NAMALWA (cell line): ENCODE results near the gene LOXL3.

Experiments
- DNase-seq: peaks from one replicate; pipeline ENCODE4 v3.0.0-alpha.2; 2015; ENCODE audit warnings: low spot score

LOXL3 gene

DNA sequence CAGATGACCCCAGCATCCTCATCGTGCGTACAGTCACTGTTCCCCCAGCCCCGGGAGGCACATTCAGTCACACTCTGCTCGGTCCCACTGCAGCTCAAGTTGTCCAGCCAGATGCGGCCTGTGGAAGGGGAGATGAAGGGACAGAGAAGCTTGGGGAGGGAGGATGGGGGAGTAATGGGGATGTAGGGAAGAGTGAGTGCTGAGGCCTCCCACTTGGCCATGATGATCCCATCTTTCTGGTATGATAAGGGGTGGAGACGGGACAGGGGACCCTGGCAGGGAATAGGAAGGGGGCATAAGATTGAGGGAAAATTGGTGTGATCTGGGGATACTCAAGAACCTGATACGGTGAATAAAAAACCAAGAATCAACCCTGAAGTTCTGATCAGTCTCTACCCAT lies 3.5 kb downstream of the LOXL3 start:
- no peak for DNase-seq

DNA sequence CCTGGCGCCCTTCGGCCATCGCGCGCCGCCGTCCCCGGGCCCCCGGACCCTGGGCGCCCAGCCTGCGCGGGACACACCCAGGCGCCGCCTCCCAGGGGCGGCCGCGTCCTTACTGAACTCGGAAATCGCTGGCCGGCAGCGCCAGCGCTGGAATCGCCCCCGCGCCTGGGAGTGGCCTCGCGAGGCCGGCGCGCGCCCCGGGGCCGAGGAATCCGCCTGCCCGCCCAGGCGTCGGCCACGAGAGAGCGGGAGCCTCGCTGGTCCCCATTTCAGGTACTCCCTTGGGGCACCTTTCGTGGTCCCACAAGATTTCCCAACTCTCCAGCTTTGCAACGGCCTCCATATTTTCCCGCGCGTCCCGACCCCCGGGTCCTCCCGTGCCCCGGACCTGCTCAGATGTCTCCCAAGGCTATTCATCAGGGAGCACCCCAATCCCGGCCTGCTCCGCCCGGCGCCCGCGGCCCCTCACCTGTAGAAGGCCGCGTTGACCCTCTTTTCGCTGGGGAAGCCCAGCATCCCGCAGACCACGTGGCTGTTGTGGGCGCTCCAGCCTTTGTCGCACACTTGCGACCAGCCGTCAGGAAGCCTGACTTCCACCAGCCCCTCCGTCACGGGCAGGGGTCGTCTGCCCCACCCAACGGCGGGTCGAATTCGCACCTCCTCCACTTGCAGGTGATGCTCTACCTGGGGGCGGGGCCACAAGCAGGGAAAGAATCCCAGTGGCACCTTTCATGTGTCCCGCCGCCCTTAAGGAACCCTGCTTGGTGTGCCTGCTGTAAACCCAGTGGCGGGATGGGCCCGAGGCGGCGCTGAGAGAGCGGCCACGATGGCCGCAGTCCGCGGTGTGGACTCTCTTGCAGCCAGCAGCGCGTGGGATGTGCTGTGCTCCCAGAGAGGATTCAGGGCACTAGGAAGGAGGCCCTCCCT lies 4.6 kb downstream of the LOXL3 start:
- DNase-seq: no peak

DNA sequence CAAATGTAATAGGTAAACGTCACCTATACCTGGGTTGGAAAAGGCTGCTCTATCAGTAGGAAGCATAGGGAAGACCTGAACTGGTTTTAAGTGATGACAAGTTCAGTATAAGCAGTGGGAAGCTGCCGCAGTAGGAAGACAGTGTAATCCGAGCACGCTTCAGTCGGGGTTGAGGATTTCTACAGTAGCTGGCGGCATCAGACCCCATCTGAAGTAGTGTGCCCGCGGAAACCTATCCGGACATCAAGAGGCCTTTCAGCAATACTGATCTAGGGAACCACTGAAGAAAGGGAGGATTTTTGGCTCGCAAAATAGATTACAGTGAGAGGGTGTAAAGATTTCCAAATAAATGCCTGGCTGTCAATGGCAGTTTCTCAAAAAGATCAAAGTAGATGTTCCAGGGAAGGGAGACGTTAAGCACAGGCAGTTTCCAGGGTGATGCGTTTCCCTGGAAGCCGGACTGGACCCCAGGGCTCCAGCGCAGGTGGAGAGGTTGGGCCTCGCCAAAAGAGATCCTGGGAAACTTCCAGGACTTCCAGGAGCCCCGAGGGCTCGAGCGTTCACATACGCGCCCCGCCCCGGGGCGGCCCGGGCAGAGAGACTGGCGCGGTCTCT lies 5.3 kb downstream of the LOXL3 start:
- DNase-seq: no peak

DNA sequence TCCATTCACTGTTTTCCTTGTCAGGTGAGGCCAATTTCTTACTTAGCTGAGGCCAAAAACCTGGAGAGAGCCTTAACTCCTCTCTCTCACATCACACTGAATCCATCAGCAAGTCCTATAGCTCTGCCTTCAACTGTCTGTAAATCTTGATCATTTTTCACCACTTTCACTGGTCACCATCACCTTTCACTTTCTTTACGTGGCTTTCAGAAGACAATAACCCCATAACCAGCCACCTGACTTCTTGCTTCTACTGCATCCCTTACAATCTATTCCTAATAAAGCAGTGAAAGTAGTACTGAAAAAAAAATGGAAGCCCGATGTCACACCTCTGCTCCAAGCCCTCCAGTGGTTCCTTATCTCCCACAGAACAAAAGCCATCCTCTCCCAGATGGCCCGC lies 7.7 kb downstream of the LOXL3 start:
- no peak for DNase-seq

DNA sequence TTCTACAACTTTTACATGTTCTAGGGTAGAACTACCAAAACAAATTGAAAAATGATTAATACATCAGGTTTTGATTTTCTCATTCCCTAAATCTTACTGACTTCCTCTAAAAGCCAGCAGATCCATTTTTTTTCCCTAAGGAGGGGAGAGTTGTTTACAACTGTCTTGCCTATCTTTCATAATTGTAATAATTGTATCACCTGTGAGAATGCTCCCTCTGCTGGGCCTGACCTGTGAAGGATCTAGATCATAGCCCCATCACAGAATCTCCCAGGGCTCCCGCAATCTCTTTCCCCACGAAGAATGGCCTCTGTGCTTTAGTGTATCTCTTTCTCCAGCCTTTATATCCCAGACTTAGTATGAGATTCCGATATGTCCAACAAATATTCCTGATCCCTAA lies 9.1 kb downstream of the LOXL3 start:
- no peak for DNase-seq

DNA sequence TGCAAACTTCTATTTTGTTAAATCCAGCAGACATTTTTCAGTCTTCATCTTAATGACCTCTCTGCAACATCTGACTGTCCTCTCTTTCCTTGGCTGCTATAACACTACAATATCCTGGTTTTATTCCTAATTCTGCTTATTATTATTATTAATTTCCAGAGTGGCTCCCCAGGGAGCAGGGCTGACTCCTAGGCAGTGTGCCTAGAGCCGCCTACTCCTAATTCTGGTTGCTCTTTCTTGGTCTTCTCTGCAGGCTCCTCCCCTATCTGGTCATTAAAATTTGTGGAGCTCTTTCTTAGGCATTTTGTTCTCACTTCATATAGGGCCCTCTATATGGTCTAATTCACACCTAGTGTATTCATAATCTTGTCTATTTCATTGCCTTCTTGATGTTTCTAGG lies 10.8 kb downstream of the LOXL3 start:
- DNase-seq: no peak

DNA sequence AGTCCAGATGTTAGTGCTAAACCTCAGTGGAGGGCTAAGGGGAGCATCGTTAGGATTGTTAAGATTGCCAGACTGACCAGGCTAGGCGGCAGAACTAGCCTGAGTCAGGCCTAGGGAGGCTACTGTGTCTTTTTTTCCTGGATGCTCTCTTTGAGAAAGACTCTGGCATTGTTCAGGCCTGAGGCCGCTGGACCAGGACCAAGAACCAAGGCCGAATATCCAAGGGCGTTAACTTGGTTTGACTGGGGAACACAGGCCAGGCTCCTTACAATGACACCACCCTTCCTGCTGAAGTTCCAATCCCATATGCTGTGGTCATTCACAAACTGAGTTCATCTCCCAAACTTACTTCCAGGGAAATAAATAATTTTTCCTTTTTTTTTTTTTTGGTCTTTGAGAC lies 13.5 kb downstream of the LOXL3 start:
- DNase-seq: no peak

DNA sequence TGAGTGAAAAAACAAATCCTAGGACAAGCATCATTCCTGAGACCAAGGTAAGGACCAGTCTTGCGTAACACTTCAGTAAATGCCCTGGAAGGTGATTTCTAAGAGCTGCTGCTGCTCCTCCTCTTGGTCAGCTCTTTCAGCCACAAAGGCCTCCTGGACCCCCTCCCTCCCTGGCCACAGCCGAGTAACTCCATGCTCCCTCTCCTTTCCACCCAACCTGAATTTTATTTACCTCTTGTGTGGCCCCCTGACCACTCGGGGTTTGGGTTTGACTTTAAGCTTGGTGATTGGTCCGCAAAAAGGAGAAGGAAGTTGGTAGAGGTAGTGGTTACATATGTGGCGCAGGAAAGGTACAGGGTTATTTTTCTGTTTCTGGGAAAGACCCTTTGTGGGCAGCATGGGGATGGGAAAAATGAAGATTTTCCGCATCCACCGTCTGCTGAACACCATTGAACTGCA lies 14.8 kb downstream of the LOXL3 start:
- no peak for DNase-seq

DNA sequence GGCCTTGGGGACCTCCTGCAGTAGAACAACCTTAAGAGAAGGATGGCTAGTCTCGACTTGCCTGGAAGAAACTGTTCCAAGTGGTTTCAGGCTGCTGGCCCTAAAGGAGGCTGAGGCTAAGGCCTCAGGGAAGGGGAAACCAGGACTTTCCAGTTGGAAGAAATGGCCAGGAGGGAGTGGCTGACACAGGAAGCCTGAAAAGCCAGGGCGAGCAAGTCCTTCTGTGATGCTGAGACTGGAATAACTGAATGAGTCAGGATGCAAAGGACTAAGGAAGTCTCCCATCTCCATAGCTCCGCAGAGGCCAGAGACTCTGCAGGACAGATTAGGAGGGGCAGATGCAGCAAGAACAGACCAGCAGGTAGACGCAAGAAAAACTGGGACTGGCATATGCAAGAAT lies 16.6 kb downstream of the LOXL3 start:
- DNase-seq: no peak

DNA sequence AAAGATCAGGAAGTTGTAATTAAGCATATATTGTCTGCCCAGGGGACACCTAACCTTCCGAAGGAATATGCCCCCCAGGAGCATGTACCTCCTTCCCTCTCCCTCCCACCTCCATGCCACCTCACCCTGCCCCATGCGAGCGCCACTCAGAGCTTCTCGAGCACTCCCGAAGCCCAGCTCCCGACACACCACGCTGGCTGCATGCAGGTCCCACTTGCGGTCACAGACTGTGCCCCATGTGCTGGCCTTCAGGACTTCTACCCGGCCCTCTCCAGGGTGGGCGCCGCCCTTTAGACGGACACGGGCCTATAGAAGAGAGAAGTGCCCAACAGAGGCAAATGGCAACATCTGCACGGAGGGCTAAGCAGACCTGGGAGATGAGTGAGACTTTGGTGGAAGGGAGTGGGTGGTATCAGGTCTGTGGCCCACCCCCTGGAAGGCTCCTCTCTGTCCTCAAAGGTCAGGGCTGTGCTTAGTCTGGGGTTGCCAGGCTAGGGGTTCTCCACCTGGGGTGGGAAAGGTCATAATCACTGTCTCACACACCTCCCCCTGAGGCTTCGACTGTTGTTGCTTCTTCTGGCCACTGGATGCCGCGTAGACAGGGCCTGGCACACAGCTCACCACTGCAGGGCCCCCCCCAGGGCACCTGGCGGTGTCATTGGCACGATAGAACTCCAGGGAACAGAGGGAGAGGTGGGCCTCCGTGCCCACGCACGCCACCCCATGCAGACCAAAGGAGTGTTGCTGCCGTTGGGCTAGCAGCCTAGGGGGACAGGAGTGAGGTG lies 17.4 kb downstream of the LOXL3 start:
- no peak for DNase-seq

DNA sequence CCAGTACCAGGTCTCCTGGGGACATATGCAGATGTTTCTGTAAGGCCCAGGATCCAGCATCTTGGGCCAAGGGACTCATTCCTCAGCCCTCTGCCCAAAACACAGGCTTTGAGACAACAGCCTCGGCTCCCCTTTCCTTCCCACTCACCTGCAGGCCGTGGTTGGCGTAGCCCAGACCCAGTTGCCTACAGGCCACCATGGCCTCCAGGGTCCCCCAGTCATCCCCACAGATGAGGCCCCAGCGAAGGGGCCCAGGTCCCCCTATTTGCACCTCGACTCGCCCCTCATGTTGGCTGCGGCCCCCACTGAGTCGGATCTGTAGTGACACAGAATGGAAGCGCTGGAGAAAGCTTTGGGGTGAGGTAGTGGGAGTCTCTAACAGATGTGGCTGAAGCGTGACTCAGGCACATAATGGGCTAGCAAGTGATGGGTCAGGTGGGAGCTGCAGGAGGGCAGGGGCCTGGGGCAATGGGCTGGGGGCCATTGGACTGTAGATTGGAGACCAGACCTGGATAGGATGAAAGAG lies 18.2 kb downstream of the LOXL3 start:
- no peak for DNase-seq

DNA sequence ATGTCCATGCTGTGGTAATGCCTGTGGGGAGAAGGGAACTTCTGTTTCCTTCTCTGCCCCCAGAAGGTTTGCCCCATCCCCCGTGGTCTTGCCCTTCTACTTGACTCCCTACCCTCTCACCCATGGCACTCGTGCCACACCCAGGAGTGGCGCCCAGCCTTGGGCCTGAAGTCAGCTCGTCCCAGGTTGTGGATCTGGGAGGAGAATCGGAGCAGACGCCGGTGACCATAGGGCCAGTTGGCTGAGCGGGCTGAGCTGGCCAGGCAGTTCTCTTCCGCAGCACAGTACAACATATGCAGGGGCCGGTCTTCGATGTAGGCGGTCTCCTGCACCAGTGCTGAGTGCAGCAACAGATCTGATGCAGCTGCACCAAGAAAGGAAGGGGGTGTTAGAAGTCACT lies 19.3 kb downstream of the LOXL3 start:
- no peak for DNase-seq

DNA sequence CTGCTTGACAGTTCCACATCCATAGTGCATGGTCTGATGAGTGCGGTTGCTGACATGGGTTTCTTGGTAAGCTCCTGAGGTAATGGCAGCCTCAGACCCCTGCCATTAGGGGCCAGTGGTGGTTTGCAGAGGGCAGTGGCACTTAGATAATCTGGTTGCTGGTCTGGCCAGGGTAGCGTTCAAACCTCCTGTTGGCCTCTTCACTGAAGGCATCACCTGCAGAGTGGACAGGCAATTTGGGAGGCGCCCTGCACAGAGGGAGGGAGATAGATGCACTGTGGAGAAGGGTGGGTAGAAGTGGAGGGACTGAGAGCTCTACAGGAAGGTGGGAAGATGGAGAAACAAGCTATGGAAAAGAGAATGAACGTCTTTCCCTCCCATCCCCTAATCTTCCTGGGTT lies 20.3 kb downstream of the LOXL3 start:
- no peak for DNase-seq

DNA sequence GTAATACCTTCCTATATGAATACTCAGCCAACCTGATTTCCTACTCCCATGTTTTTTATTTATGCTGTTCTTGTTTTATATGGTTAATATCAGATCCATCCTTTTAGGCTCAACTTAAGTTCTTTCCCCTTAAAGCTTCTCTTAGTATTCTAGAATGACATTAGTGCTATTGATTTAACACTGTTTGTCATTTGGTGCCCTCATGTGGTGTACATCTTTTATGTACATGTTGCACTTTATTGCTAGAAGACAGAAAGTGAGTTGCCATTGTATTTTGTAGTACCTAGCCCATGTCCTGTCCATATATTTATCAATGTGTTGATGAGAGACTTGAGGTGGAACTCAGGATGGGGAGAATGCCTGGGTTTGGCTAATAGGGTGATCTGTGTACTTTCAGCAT lies 21.5 kb downstream of the LOXL3 start:
- DNase-seq: peak; percentile 71

DNA sequence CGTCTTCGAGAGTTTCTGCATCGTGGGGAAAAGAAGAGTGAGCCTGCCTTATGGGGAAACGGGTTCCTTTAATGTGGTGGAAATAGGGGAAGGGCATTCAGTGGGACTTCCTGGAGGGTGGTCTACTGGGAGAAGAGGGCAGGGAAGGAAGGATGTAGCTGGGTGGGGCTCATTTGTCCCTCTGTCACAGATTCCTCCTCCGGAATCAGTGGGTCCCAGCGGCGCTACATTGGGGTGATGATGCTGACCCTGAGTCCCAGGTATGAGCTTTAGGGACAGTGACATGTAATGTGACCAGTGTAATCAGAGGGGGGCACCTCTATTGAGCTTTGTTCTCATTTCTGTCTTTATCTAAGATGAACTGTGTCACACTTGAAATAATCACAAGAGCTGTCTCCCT lies 22.1 kb downstream of the LOXL3 start:
- DNase-seq: no peak

DNA sequence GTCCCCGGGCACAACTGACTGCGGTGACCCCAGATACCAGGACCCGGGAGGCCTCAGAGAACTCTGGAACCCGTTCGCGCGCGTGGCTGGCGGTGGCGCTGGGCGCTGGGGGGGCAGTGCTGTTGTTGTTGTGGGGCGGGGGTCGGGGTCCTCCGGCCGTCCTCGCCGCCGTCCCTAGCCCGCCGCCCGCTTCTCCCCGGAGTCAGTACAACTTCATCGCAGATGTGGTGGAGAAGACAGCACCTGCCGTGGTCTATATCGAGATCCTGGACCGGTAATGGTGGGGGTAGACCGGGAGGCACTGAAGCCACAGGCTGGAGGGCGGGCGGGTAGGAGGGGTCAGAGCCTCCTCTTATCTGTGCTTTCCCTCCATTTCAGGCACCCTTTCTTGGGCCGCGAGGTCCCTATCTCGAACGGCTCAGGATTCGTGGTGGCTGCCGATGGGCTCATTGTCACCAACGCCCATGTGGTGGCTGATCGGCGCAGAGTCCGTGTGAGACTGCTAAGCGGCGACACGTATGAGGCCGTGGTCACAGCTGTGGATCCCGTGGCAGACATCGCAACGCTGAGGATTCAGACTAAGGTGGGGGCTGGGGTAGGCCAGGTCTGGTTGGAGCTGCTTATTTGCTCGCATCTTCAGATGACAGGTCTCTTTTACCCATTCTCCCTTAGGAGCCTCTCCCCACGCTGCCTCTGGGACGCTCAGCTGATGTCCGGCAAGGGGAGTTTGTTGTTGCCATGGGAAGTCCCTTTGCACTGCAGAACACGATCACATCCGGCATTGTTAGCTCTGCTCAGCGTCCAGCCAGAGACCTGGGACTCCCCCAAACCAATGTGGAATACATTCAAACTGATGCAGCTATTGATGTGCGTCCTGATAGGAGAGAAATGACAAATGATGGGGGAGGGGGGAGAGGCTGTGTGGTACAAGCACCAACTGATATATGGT lies 23.2 kb downstream of the LOXL3 start:
- peak; percentile 55 for DNase-seq

DNA sequence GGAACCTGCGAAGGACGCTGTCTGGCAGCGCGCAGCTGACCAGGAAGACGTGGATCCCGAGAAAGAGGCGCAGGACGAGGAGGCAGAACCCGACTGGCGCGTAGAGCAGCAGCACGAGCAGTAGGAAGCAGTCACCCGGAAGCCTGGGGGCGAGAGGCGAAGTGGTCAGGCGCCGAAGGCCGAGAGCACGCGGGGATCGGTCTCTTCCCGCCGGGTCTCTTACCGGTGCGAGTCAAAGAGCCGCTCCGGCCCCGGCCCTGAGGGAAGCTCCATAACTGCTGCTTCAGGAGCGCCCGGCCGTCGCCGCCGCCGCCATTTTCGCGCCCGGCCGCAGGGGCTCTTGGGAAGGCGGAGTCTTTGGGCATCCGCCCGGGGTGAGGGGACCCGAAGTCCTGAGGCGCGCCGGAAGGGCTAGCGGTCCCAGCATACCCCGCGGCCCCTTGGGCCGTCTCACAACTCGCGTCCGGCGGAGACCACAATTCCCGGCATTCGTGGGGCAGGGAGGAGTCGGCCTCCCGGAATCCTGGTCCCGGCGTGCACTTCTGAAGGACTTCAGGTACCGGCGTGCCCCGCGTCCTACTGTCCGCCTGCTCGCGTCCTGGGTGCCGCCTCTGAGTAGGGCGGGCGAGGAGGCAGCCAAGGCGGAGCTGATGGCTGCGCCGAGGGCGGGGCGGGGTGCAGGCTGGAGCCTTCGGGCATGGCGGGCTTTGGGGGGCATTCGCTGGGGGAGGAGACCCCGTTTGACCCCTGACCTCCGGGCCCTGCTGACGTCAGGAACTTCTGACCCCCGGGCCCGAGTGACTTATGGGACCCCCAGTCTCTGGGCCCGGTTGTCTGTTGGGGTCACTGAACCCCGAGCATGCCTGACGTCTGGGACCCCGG lies 24.1 kb downstream of the LOXL3 start, which contains the start of the genes AUP1 and HTRA2:
AUP1 (minus strand) TSS at position 350 of the 882 bp plus-strand sequence; CDS start at position 273, 77 bp downstream.
HTRA2 (plus strand) TSS at position 577 of the 882 bp plus-strand sequence; CDS start at position 651, 74 bp downstream.
- DNase-seq: peak; percentile 96

DNA sequence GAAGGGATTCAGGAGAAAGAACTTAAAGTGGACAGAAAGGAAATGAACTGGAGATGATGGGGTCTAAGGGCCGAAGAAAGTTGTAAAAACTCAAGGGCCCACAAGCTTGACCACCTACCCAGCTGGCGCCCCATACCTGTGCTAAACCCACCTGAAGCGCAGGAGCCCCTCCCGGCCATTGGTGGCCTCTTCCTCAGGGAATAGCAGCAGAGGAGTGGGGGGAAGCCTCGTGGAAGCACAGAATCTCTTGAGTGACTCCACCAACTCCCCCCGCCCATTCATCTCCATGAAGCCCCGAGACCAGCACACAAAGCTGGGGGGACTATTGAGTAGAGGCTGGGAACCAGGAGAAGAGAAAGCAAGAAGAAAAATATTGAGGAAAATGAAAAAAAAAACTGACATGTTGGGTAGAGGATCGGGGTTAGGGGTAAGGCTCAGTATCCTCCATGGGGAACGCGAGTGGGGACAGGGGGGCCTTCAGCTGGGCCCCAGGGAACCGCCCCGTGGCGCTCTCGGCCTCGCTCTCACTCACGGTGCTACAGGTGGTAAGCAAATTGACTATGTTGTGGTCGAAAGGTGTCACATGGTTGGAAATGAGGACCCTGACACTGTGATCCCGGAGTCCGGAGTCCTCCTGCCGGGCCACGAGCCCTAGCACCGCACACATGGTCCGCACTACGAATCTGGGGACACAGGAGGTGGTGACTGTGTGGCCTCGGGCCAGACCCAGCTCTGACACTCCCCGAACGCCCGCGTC lies 25.0 kb downstream of the LOXL3 start:
- peak; percentile 59 for DNase-seq

DNA sequence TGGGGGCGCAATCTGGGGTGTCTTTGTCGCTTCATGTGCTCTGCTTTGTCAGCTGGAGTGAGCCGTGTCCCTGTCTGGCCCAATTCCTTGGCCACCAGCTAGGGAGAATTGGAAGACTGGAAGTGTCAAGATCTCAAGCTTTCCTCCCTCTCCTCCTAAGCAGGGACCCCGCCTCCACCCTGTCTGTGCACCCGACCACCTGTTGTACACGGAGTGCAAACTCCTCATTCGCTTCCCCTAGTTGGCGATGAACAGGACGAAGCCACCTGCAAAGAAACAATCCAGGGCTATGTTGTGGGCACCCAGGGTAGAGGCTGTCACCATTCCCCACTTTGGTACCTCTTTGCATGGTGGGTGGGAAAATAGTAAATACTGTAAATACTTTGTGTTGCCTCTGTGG lies 26.0 kb downstream of the LOXL3 start:
- DNase-seq: no peak
